Measurements from ENCODE around the gene SYNPO2. TPM values are rescaled to one million over a fixed set of nuclear protein-coding genes. Genes with fewer than 3 reads are reported as not detected.

Gene SYNPO2
- total RNA-seq, 1 donor from 2014 or later: 109 TPM

GRCh38 chr4:118845552-118846050 is 43.1 kb upstream of the SYNPO2 start:
- no peak for DNase-seq (ENCODE audit: extremely low spot score in 2 of 2)
- H3K36me3 ChIP-seq: no peaks in the 10 kb centered on the region
- intact Hi-C loops (cut with DNase I): no loop called here

GRCh38 chr4:118846979-118847378 is 41.7 kb upstream of the SYNPO2 start:
- DNase-seq (ENCODE audit: extremely low spot score in 2 of 2): no peak
- TF ChIP-seq CTCF (IDR thresholded peaks at IDR 0.05) (no peak), POLR2AphosphoS5 (IDR thresholded peaks at IDR 0.05; ENCODE audit: insufficient read depth in 1 of 2, low read depth in 1 of 2) (no peak), POLR2A (IDR thresholded peaks at IDR 0.05) (no peak)
- no peaks in the 10 kb centered on the region for H3K27me3 ChIP-seq
- intact Hi-C loops (cut with DNase I): no loop called here
- no peaks in the 10 kb centered on the region for H3K9me3 ChIP-seq
- H3K27ac ChIP-seq: no peak overlapping the region
- peaks cover 8% of the 10 kb centered on the region for H3K4me1 ChIP-seq
- no peak overlapping the region for H3K4me3 ChIP-seq
- H3K36me3 ChIP-seq: no peaks in the 10 kb centered on the region

More at GRCh38 chr4:118845552-118846050, 43.1 kb upstream of the SYNPO2 start:
- Histone ChIP-seq H3K9me3 (no peaks in the 10 kb centered on the region), H3K27me3 (no peaks in the 10 kb centered on the region), H3K4me1 (no peaks in the 10 kb centered on the region), H3K4me3 (no peak overlapping the region), H3K27ac (no peak overlapping the region)
- TF ChIP-seq POLR2AphosphoS5 (IDR thresholded peaks at IDR 0.05; ENCODE audit: insufficient read depth in 1 of 2, low read depth in 1 of 2) (no peak), CTCF (IDR thresholded peaks at IDR 0.05) (no peak), POLR2A (IDR thresholded peaks at IDR 0.05) (no peak)

- intact Hi-C loops (cut with DNase I): no loop called here
Measured at GRCh38 chr4:118848242-118848641, 40.4 kb upstream of the SYNPO2 start.

GRCh38 chr4:118848901-118849300 is 39.8 kb upstream of the SYNPO2 start:
- Histone ChIP-seq H3K4me3 (no peak overlapping the region), H3K27ac (no peak overlapping the region), H3K36me3 (no peaks in the 10 kb centered on the region), H3K27me3 (no peaks in the 10 kb centered on the region), H3K9me3 (no peaks in the 10 kb centered on the region), H3K4me1 (peaks cover 8% of the 10 kb centered on the region)
- DNase-seq (ENCODE audit: extremely low spot score in 2 of 2): no peak
- intact Hi-C loops (cut with DNase I): no loop called here
- TF ChIP-seq POLR2AphosphoS5 (IDR thresholded peaks at IDR 0.05; ENCODE audit: insufficient read depth in 1 of 2, low read depth in 1 of 2) (no peak), POLR2A (IDR thresholded peaks at IDR 0.05) (no peak), CTCF (IDR thresholded peaks at IDR 0.05) (no peak)

More at GRCh38 chr4:118848242-118848641, 40.4 kb upstream of the SYNPO2 start:
- Histone ChIP-seq H3K27me3 (no peaks in the 10 kb centered on the region), H3K4me1 (peaks cover 8% of the 10 kb centered on the region), H3K36me3 (no peaks in the 10 kb centered on the region), H3K9me3 (no peaks in the 10 kb centered on the region), H3K27ac (no peak overlapping the region), H3K4me3 (no peak overlapping the region)
- no peak for TF ChIP-seq POLR2AphosphoS5 (IDR thresholded peaks at IDR 0.05; ENCODE audit: insufficient read depth in 1 of 2, low read depth in 1 of 2)
- no peak for TF ChIP-seq POLR2A (IDR thresholded peaks at IDR 0.05)
- no peak for TF ChIP-seq CTCF (IDR thresholded peaks at IDR 0.05)
- no peak for DNase-seq (ENCODE audit: extremely low spot score in 2 of 2)

GRCh38 chr4:118849867-118850487 is 38.7 kb upstream of the SYNPO2 start:
- peak overlapping the region; percentile 39 for H3K4me3 ChIP-seq
- intact Hi-C loops (cut with DNase I): no loop called here
- no peaks in the 10 kb centered on the region for H3K9me3 ChIP-seq
- peaks cover 8% of the 10 kb centered on the region for H3K4me1 ChIP-seq
- H3K27me3 ChIP-seq: no peaks in the 10 kb centered on the region
- no peak overlapping the region for H3K27ac ChIP-seq
- no peak for DNase-seq (ENCODE audit: extremely low spot score in 2 of 2)
- H3K36me3 ChIP-seq: no peaks in the 10 kb centered on the region
- TF ChIP-seq POLR2AphosphoS5 (IDR thresholded peaks at IDR 0.05; ENCODE audit: insufficient read depth in 1 of 2, low read depth in 1 of 2): no peak
- no peak for TF ChIP-seq POLR2A (IDR thresholded peaks at IDR 0.05)
- TF ChIP-seq CTCF (IDR thresholded peaks at IDR 0.05): no peak

All from vagina (tissue), 2 donors.